GM21515 (cell line): ENCODE measurements around the gene VAMP4.

Experiments
- ATAC-seq: cut with Tn5 transposase; IDR thresholded peaks from one replicate; pipeline ENCODE4 v1.9.1; 2021; ENCODE audit not compliant: unreplicated experiment

The VAMP4 gene

DNA sequence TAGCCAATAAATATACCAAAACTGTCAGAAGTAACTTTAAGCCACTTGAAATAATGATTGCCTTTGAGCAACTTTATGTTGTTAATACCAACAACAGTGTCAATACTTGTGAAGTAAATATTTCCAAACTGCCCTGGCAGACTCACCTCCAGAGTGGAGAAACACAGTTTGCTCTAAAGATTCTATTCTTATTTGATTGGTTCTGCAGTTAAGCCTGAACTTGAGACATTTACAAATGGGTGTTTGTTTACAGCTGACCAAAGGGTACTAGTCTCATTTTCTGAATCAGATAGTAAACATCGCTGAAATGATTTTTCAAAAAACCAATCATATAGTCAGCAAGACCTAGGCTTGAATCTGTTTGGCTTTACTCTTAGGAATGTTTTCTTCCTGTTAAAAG is 88.1 kb downstream of the VAMP4 start:
- ATAC-seq: no peak

DNA sequence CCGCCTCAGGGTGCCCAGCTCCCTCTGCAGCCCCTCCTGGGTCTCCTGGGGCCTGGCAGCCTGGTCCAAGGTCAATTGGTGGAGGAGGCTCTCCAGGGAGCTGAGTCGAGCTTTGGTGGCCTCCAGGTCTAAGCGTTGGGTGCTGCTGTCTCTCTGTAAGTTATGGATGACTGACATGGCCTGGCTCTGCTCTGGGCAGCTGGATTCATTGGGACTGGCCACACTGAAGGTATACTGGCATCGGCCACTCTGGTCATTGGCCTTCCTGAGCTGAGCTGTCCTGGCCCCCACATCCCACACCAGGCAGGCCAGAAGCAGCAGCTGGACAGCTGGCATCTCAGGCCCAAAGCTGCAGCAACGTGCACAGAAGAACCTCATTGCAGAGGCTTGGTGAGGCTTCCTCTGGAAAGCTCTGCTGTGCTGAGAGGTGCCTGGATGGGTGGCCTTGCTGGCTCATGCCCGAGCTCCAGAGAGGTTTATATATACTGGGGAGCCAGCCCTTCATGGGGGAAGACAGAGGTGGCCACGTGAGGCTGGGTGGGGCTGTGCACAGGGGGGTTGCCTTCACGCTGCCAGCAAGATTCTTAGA is 89.5 kb downstream of the VAMP4 start, which contains the start of gene MYOC:
Gene MYOC, minus strand, starts transcription at position 455 of the 589 bp plus-strand sequence. Its CDS starts 77 bp downstream, at position 378.
- ATAC-seq: no peak
